ENCODE results near the gene ABAT. TPM values are rescaled to one million over a fixed set of nuclear protein-coding genes. Genes with fewer than 3 reads are reported as not detected.
"Not testable (repeated sequence)": the region's sequence is repeated elsewhere in the genome, so short reads cannot be mapped to it uniquely, and the experiment has no call there.

Gene ABAT
- total and polyA plus RNA-seq, 7 donors = 0.55 to 1.7 (median 0.79) TPM

DNA sequence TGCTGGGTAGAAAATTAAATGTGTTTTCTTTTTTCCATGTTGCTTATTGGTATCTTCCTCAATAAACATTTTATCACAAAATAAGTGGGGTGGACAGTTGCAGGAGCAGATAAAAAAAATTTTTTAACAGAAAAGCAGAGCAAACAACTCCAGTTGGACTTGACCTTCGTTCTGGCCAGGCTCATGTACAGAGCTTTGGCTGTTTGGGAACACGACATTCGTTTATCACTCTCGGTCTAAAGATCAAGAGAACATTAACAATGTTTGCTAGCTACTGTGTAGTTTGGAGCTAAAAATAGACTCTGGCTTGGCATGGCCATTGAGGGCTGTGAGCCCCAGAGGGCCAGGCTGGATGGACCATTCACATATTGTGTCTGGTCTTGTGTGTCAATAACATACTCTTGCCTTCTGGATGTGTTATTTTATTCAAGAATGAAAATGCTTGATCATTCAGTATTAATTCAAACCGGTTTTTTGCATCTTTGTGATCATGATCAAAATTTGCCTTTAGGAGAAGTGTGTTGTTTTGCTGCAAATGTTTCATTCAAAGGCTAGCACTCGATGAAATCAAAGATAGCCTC is 66.4 kb downstream of the ABAT start:
- H3K27ac ChIP-seq = no peak overlapping the region
- H3K4me3 ChIP-seq = no peak overlapping the region
- ATAC-seq (no peak), DNase-seq (no peak)
- no peaks in the 10 kb centered on the region for H3K36me3 ChIP-seq (ENCODE audit: insufficient read depth in 1 of 2, low read depth in 1 of 2)
- 29 to 43% (median 29%) methylated on average over 6 of the region's 6 CpGs for WGBS, 3 donors
- no peaks in the 10 kb centered on the region for H3K9me3 ChIP-seq
- intact Hi-C loops (cut with DNase I) = no loop called here
- TF ChIP-seq, protein P1, sequence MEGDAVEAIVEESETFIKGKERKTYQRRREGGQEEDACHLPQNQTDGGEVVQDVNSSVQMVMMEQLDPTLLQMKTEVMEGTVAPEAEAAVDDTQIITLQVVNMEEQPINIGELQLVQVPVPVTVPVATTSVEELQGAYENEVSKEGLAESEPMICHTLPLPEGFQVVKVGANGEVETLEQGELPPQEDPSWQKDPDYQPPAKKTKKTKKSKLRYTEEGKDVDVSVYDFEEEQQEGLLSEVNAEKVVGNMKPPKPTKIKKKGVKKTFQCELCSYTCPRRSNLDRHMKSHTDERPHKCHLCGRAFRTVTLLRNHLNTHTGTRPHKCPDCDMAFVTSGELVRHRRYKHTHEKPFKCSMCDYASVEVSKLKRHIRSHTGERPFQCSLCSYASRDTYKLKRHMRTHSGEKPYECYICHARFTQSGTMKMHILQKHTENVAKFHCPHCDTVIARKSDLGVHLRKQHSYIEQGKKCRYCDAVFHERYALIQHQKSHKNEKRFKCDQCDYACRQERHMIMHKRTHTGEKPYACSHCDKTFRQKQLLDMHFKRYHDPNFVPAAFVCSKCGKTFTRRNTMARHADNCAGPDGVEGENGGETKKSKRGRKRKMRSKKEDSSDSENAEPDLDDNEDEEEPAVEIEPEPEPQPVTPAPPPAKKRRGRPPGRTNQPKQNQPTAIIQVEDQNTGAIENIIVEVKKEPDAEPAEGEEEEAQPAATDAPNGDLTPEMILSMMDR (IDR thresholded peaks at IDR 0.05) = no peak
- H3K4me1 ChIP-seq = no peaks in the 10 kb centered on the region
- no peaks in the 10 kb centered on the region for H3K27me3 ChIP-seq (ENCODE audit: insufficient read depth in 3 of 3, low read length in 2 of 3)

DNA sequence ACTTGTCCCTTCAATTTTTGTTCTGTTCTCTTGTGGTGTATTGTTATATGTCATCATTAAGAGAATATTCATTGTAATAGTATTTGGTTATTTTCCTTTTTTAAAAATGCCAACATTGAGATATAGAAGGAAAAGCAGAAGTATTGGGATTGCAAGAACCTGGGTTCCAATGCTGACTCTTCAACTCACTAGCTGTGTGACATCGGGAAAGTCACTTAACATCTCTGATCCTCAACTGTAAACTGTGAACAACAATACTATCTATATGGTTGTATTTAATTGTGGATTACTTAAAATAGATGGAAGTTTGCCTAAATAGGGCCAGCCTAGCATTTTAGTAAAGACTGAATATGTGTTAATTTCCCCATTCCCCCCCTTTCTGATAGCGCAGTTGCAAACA is 67.2 kb downstream of the ABAT start:
- H3K4me1 ChIP-seq = no peaks in the 10 kb centered on the region
- intact Hi-C loops (cut with DNase I) = no loop called here
- no peak for DNase-seq

DNA sequence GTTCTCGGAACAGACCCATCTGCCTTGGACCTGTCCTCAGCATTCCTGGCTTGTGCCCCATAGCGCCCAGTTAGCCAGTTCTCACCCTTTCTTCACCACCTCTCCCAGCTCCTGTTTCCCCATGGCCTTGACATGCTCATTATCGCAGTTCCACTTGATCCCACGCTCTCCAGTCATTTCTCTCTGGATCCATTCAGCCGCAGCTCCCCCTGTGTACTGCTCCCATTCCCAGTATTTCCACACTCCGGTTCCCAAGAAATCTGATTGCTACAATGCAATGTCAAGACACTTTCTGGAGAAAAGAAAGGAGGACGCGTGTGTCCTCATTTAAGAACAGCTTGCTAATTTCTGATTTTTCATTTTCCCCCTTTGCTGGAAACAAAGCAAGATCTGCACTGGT is 67.7 kb downstream of the ABAT start:
- no peak for DNase-seq
- H3K4me1 ChIP-seq = no peaks in the 10 kb centered on the region
- 20 to 29% (median 22%) methylated on average over 8 of the region's 8 CpGs for WGBS, 3 donors
- ATAC-seq = no peak
- H3K27me3 ChIP-seq (ENCODE audit: insufficient read depth in 3 of 3, low read length in 2 of 3) = no peaks in the 10 kb centered on the region
- H3K27ac ChIP-seq = no peak overlapping the region
- intact Hi-C loops (cut with DNase I) = no loop called here
- H3K36me3 ChIP-seq (ENCODE audit: insufficient read depth in 1 of 2, low read depth in 1 of 2) = no peaks in the 10 kb centered on the region
- TF ChIP-seq, protein P1 (IDR thresholded peaks at IDR 0.05) = no peak
- H3K4me3 ChIP-seq = no peak overlapping the region
- no peaks in the 10 kb centered on the region for H3K9me3 ChIP-seq

More for the DNA sequence above, 67.2 kb downstream of the ABAT start:
- Histone ChIP-seq H3K27ac (no peak overlapping the region), H3K27me3 (ENCODE audit: insufficient read depth in 3 of 3, low read length in 2 of 3) (no peaks in the 10 kb centered on the region), H3K9me3 (no peaks in the 10 kb centered on the region), H3K4me3 (no peak overlapping the region), H3K36me3 (ENCODE audit: insufficient read depth in 1 of 2, low read depth in 1 of 2) (no peaks in the 10 kb centered on the region)
- ATAC-seq = no peak
- TF ChIP-seq, protein P1 (IDR thresholded peaks at IDR 0.05) = no peak
- 69 to 89% (median 75%) methylated on average over 2 of the region's 2 CpGs for WGBS, 3 donors

DNA sequence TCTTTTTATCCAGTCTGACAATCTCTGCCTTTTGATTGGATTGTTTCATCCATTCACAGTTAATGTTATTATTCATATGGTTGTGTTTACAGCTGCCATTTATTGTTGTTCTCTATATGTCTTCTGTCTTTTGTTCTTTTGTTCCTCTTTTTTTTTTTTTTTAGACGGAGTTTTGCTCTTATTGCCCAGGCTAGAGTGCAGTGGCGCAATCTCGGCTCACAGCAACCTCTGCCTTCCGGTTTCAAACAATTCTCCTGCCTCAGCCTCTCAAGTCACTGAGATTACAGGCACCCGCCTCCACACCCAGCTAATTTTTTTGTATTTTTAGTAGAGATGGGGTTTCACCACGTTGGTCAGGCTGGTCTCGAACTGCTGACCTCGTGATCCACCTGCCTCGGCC is 74.5 kb downstream of the ABAT start:
- H3K36me3 ChIP-seq (ENCODE audit: insufficient read depth in 1 of 2, low read depth in 1 of 2); H3K4me1 ChIP-seq; H3K9me3 ChIP-seq; ATAC-seq; H3K4me3 ChIP-seq; intact Hi-C loops (cut with DNase I); H3K27me3 ChIP-seq (ENCODE audit: insufficient read depth in 3 of 3, low read length in 2 of 3); DNase-seq; H3K27ac ChIP-seq: not testable (repeated sequence)
- WGBS, 3 donors = 88 to 96% (median 94%) methylated on average over 9 of the region's 9 CpGs

DNA sequence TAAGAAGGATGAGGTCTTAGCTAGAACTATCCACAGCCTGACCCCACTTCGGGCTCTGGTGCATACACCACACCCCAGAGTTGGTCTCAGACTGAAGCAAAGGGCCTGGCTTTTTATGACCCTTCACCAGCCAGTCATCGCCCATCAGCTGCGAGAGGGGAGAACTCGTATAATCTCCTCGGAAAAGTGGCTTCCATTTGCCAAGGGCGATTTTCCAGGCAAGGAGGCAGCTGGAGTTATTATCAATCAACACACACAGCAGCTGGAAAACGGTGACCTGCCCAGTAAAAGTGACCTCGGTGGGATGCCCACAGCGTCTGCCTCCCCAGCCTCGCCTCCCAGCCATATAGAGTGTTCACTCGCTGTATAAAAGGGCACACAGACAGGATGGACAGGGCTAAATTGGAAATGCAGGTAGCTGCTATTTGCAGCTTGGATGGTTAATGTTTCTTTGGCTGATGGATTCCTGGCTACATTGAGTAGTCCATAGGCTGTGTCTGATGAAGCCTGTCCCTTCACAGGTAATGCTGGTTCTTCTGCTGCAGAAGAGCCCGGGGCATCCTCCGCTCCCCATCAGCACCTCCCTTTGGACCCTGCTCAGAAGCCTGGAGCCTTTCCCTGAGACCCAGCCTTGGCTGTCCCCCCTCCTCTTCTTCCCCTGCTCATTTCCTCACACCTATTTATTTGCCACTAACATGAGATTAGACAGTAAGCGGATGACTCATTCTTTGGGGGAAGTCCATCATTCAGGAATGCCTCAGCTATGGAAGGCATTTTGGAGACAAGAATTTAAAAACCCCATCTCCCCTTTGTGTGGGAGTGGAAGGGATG is 77.3 kb downstream of the ABAT start:
- intact Hi-C loops (cut with DNase I) = no loop called here
- TF ChIP-seq, protein P1 (IDR thresholded peaks at IDR 0.05) = no peak
- ATAC-seq = no peak
- Histone ChIP-seq H3K9me3 (no peaks in the 10 kb centered on the region), H3K4me1 (no peaks in the 10 kb centered on the region), H3K27me3 (ENCODE audit: insufficient read depth in 3 of 3, low read length in 2 of 3) (no peaks in the 10 kb centered on the region), H3K4me3 (no peak overlapping the region), H3K27ac (no peak overlapping the region), H3K36me3 (ENCODE audit: insufficient read depth in 1 of 2, low read depth in 1 of 2) (peaks cover 0 to 6% of the 10 kb centered on the region in 2 donors)
- 56 to 65% (median 63%) methylated on average over 14 of the region's 14 CpGs for WGBS, 3 donors
- DNase-seq = no peak
